K562 (cell line): ENCODE results near the gene MAP2K7. TPM values are rescaled to one million over a fixed set of nuclear protein-coding genes. Genes with fewer than 3 reads are reported as not detected.

Experiments
- CXXC5 ChIP-seq: fragments of 250-450 bp; sonication (Bioruptor Pico); IDR thresholded peaks from 2 replicates; pipeline ENCODE4 v1.8.0; 2022; ENCODE audit warnings: inconsistent platforms, mild to moderate bottlenecking, moderate library complexity
- DPF2 ChIP-seq: fragments of 450-650 bp; IDR thresholded peaks from 2 replicates; pipeline ENCODE4 v1.6.1; 2016
- EP300 ChIP-seq: IDR thresholded peaks from 2 replicates; pipeline ENCODE4 v1.6.1; 2012; ENCODE audit warnings: low read length, improper control_type of control experiment
- MNT ChIP-seq, 2 experiments: fragments of 450-650 bp; conservative IDR thresholded peaks; 2 replicates each; pipeline ENCODE4 v1.6.1; 2017; ENCODE audit warnings: mild to moderate bottlenecking in 2 of 2, moderate library complexity in 2 of 2
- MYBL2 ChIP-seq, 2 experiments: fragments of 450-650 bp in 1 of 2; sonication (generic) in 1 of 2; formaldehyde crosslinking in 1 of 2; IDR thresholded peaks; 2 replicates each; pipeline versions ENCODE4 v1.6.1 to v1.8.1; 2017 to 2022; ENCODE audit warnings: borderline replicate concordance in 1 of 2, inconsistent platforms in 1 of 2, low read depth in 1 of 2, mild to moderate bottlenecking in 1 of 2, missing genetic modification reagents in 1 of 2, moderate library complexity in 1 of 2
- NR3C1 ChIP-seq: sonication (generic); formaldehyde crosslinking; IDR thresholded peaks from 2 replicates; pipeline ENCODE4 v1.8.1; 2022; ENCODE audit warnings: missing genetic modification reagents
- PCBP1 ChIP-seq: fragments of 200-400 bp; formaldehyde crosslinking; IDR thresholded peaks from 2 replicates; pipeline ENCODE4 v1.6.1; 2018; ENCODE audit warnings: mild to moderate bottlenecking, low read depth, low read length; ENCODE audit not compliant: poor library complexity, severe bottlenecking
- TRIM24 ChIP-seq, 2 experiments: fragments of 450-650 bp; IDR thresholded peaks; 2 replicates each; pipeline ENCODE4 v1.6.1; 2016
- ZFX ChIP-seq: sonication (generic); formaldehyde crosslinking; IDR thresholded peaks from 2 replicates; pipeline ENCODE4 v1.8.0; 2022; ENCODE audit warnings: mild to moderate bottlenecking, missing genetic modification reagents, moderate library complexity
- ZNF740 ChIP-seq, 3 experiments: fragments of 200-800 bp in 1 of 3; sonication (Bioruptor generic) in 1 of 3; sonication (generic) in 1 of 3; formaldehyde crosslinking in 1 of 3; IDR thresholded peaks; 2 replicates each; pipeline versions ENCODE4 v1.6.1 to v1.8.0; 2016 to 2022; ENCODE audit warnings: mild to moderate bottlenecking in 2 of 3, missing compliant biosample characterization in 2 of 3, missing genetic modification characterization in 2 of 3, missing genetic modification reagents in 1 of 3
- polyA plus RNA-seq, 8 experiments: library from polyadenylated mRNA; depleted of rRNA in 4 of 8; stranded (reverse) in 5 of 8; unstranded in 3 of 8; fragments of >200 nt; fragmentation: Nextera tagmentation in 2 of 8; fragmentation: Illumina TruSeq in 1 of 8; extraction: Ambion mirVana in 2 of 8; extraction: Trizol in 1 of 8; gene quantifications; 2 replicates each; pipeline versions ENCODE4 v1.2.1 to v1.2.3, GENCODE V29; 2011 to 2014; ENCODE audit warnings: inconsistent platforms in 1 of 8, missing spikeins in 1 of 8
- total RNA-seq, 7 experiments: library from RNA; depleted of rRNA in 6 of 7; stranded (reverse); fragments of >200 nt in 6 of 7; fragmentation: Illumina TruSeq in 2 of 7; extraction: Trizol in 2 of 7; gene quantifications; 2 replicates each; pipeline versions ENCODE4 v1.2.1 to v1.2.3, GENCODE V29; 2011 to 2021; ENCODE audit warnings: low replicate concordance in 1 of 7

The MAP2K7 gene
- total and polyA plus RNA-seq, 9 of the 15 experiments (the other 6 are each of a cell fraction or from before 2014, with no cell fraction given) = 0.51 to 45.8 (median 14.1) TPM

DNA sequence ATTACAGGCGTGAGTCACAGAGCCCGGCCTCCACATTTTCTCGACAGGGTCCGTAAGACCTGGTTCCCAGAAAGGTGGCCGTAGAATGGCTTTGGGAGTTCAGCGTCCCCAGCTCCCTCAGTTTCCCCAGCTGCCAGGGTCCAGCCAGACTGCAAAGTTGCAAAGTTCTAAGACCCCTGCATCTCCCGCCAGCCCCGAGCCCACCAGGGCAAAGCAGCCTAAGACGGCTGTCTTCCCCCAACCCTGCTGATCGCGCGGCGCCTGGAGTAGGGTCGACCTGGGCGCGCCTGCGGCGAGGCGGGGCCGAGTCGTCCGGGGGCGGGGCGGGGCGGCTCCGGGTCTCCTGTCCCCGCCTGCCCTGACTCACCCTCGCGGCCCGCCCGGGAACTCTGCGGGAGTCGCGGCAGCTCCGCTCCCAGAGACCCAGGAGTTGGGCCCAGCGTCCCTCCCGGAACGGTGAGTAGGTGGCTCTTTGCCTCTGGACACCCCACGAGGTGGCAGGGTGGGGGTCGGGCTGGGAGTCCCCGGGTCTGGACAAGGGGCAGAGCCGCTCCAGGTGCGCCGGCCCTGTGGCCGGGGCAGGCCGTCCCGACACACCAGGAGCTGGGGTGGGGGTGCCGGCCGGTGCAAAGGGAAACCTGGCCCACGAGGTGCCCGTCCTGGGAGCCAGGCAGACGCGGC lies 15.4 kb upstream of the MAP2K7 start, which contains the start of gene LRRC8E (continued):
- TF ChIP-seq MNT (conservative IDR thresholded peaks at IDR 0.05) (peak in 1 of 2 experiments; percentile 49; a peak in 1 of 4 replicates), NR3C1 (CRISPR knock-in tag) (no peak), EP300 (no peak), ZNF740 (CRISPR knock-in tag; IDR thresholded peaks at IDR 0.05) (peak; percentile 75), ZNF740 (tag; IDR thresholded peaks at IDR 0.05) (peak in 1 of 2 experiments; percentile 26; a peak in 1 of 4 replicates), TRIM24 (IDR thresholded peaks at IDR 0.05) (no peak), PCBP1 (peak; percentile 51), MYBL2 (IDR thresholded peaks at IDR 0.05; ENCODE audit: low read depth) (no peak), MYBL2 (CRISPR knock-in tag; IDR thresholded peaks at IDR 0.05; ENCODE audit: borderline replicate concordance) (no peak), CXXC5 (peak; percentile 56), DPF2 (0 out of 2 replicates have a peak, but pooled peaks have one; percentile 33), ZFX (CRISPR knock-in tag) (peak; percentile 93)
